GM19035 (cell line): Measurements from ENCODE around the gene ATRNL1.

Source experiments
- ATAC-seq: cut with Tn5 transposase; IDR thresholded peaks from one replicate; pipeline ENCODE4 v1.9.1; 2021; ENCODE audit not compliant: unreplicated experiment

Gene ATRNL1

GRCh38 chr10:115830265-115830970 is 737.3 kb downstream of the ATRNL1 start:
- no peak for ATAC-seq

- no peak for ATAC-seq
Measured at GRCh38 chr10:115831016-115831415, 737.9 kb downstream of the ATRNL1 start.

- no peak for ATAC-seq
Measured at GRCh38 chr10:115833119-115833518, 740.0 kb downstream of the ATRNL1 start.

- ATAC-seq, result no peak
Measured at GRCh38 chr10:115844591-115844990, 751.4 kb downstream of the ATRNL1 start.

- no peak for ATAC-seq
Measured at GRCh38 chr10:115845921-115846320, 752.8 kb downstream of the ATRNL1 start.

- no peak for ATAC-seq
Measured at GRCh38 chr10:115846528-115846927, 753.4 kb downstream of the ATRNL1 start.

- no peak for ATAC-seq
Measured at GRCh38 chr10:115849197-115849596, 756.0 kb downstream of the ATRNL1 start.

- no peak for ATAC-seq
Measured at GRCh38 chr10:115850666-115851065, 757.5 kb downstream of the ATRNL1 start.

- ATAC-seq, result no peak
Measured at GRCh38 chr10:115851695-115852094, 758.5 kb downstream of the ATRNL1 start.

- ATAC-seq, result no peak
Measured at GRCh38 chr10:115854740-115855435, 761.7 kb downstream of the ATRNL1 start.

GRCh38 chr10:115856580-115856979 is 763.4 kb downstream of the ATRNL1 start:
- ATAC-seq, result no peak

GRCh38 chr10:115857856-115858255 is 764.7 kb downstream of the ATRNL1 start:
- no peak for ATAC-seq

GRCh38 chr10:115860182-115861107 is 767.3 kb downstream of the ATRNL1 start:
- no peak for ATAC-seq

- ATAC-seq, result no peak
Measured at GRCh38 chr10:115861455-115861854, 768.3 kb downstream of the ATRNL1 start.

GRCh38 chr10:115861864-115862263 is 768.7 kb downstream of the ATRNL1 start:
- ATAC-seq, result no peak

- no peak for ATAC-seq
Measured at GRCh38 chr10:115866174-115866573, 773.0 kb downstream of the ATRNL1 start.

GRCh38 chr10:115866691-115867090 is 773.5 kb downstream of the ATRNL1 start:
- no peak for ATAC-seq

- no peak for ATAC-seq
Measured at GRCh38 chr10:115867305-115867704, 774.1 kb downstream of the ATRNL1 start.

- ATAC-seq, result no peak
Measured at GRCh38 chr10:115871855-115872254, 778.7 kb downstream of the ATRNL1 start.

GRCh38 chr10:115875172-115875571 is 782.0 kb downstream of the ATRNL1 start:
- no peak for ATAC-seq

- peak; percentile 94 for ATAC-seq
Measured at GRCh38 chr10:115879372-115880089, 786.4 kb downstream of the ATRNL1 start.
